IMR-90 (cell line): Measurements from ENCODE around the gene PDZD2. TPM values are rescaled to one million over a fixed set of nuclear protein-coding genes. Genes with fewer than 3 reads are reported as not detected.

Experiments
- ATAC-seq: fragments of 200-7000 bp; cut with Tn5 transposase; 2 replicates; pipeline ENCODE4 v1.9.1; 2020; ENCODE audit warnings: low read depth, mild to moderate bottlenecking, moderate library complexity
- BruUV-seq: library from RNA; stranded (reverse); fragments of 400-500 nt; replicated peaks from 2 replicates; lab custom pipeline; 2021; lab: Mats Ljungman, UMichigan
- CTCF ChIA-PET: fragments of 300-600 bp; formaldehyde crosslinking; extraction: SDS; loops from one replicate; lab custom pipeline; 2021; ENCODE audit warnings: antibody characterized with exemption; lab: Yijun Ruan, JAX
- POLR2A ChIA-PET: fragments of 300-600 bp; sonication (Branson Sonifier 250); formaldehyde crosslinking; loops from one replicate; lab custom pipeline; 2022; ENCODE audit warnings: antibody characterized with exemption; ENCODE audit not compliant: unreplicated experiment; lab: Charles Lee
- DNase-seq: peaks from one replicate; pipeline ENCODE4 v3.0.0; 2013
- H2AFZ ChIP-seq: replicated peaks from 2 replicates; pipeline ENCODE3; 2013; ENCODE audit warnings: low read length, mild to moderate bottlenecking; ENCODE audit not compliant: poor library complexity
- H2AK5ac ChIP-seq: 2 replicates; pipeline ENCODE4 v1.6.1; 2013; ENCODE audit warnings: low read depth, low read length, inconsistent platforms
- H2AK9ac ChIP-seq: replicated peaks from 2 replicates; pipeline ENCODE3; 2013; ENCODE audit warnings: mild to moderate bottlenecking, low read depth, low read length, moderate library complexity; ENCODE audit not compliant: poor library complexity
- H2BK120ac ChIP-seq: 2 replicates; pipeline ENCODE4 v1.6.1; 2013; ENCODE audit warnings: low read depth, low read length, inconsistent platforms
- H2BK15ac ChIP-seq: 3 replicates; pipeline ENCODE4 v1.6.1; 2013; ENCODE audit warnings: low read depth, low read length, inconsistent platforms
- H2BK20ac ChIP-seq: 2 replicates; pipeline ENCODE4 v1.6.1; 2013; ENCODE audit warnings: low read depth, mild to moderate bottlenecking, inconsistent platforms, low read length, moderate library complexity
- H2BK5ac ChIP-seq: 2 replicates; pipeline ENCODE4 v1.6.1; 2013; ENCODE audit warnings: mild to moderate bottlenecking, low read depth, low read length, inconsistent platforms; ENCODE audit not compliant: poor library complexity, severe bottlenecking
- H3K14ac ChIP-seq: replicated peaks from 2 replicates; pipeline ENCODE4 v1.6.1; 2013; ENCODE audit warnings: low read depth, low read length, inconsistent platforms
- H3K18ac ChIP-seq: 2 replicates; pipeline ENCODE4 v1.6.1; 2013; ENCODE audit warnings: low read depth, low read length, control low read depth
- H3K23ac ChIP-seq: 2 replicates; pipeline ENCODE4 v1.6.1; 2013; ENCODE audit warnings: low read depth, low read length, inconsistent platforms
- H3K27ac ChIP-seq: 2 replicates; pipeline ENCODE4 v1.5.1; 2013; ENCODE audit warnings: mild to moderate bottlenecking, control low read depth, low read length; ENCODE audit not compliant: insufficient read depth
- H3K27me3 ChIP-seq: 2 replicates; pipeline ENCODE4 v1.6.1; 2013; ENCODE audit warnings: low read length; ENCODE audit not compliant: control insufficient read depth, insufficient read depth
- H3K36me3 ChIP-seq: 2 replicates; pipeline ENCODE4 v1.6.1; 2013; ENCODE audit warnings: low read length, mixed read lengths; ENCODE audit not compliant: control insufficient read depth, insufficient read depth
- H3K4ac ChIP-seq: 2 replicates; pipeline ENCODE4 v1.6.1; 2013; ENCODE audit warnings: low read depth, low read length, inconsistent platforms
- H3K4me1 ChIP-seq: 2 replicates; pipeline ENCODE4 v1.6.1; 2013; ENCODE audit warnings: low read length, mixed read lengths; ENCODE audit not compliant: control insufficient read depth, insufficient read depth
- H3K4me2 ChIP-seq: 2 replicates; pipeline ENCODE4 v1.6.1; 2013; ENCODE audit warnings: low read depth, mild to moderate bottlenecking, control low read depth, low read length, moderate library complexity
- H3K4me3 ChIP-seq: 2 replicates; pipeline ENCODE4 v1.5.1; 2013; ENCODE audit warnings: low read depth, mild to moderate bottlenecking, control low read depth, low read length, moderate library complexity; ENCODE audit not compliant: insufficient read depth
- H3K56ac ChIP-seq: 2 replicates; pipeline ENCODE4 v1.6.1; 2013; ENCODE audit warnings: low read length, inconsistent platforms; ENCODE audit not compliant: insufficient read depth; ENCODE audit errors: extremely low read depth
- H3K79me1 ChIP-seq, 2 experiments: 2 replicates each; pipeline ENCODE4 v1.6.1; 2013; ENCODE audit warnings: low read length in 2 of 2, inconsistent platforms in 1 of 2, low read depth in 1 of 2
- H3K9ac ChIP-seq: 2 replicates; pipeline ENCODE4 v1.6.1; 2013; ENCODE audit warnings: low read depth, low read length, control low read depth
- H3K9me1 ChIP-seq: 2 replicates; pipeline ENCODE4 v1.6.1; 2013; ENCODE audit warnings: low read length, inconsistent platforms; ENCODE audit not compliant: insufficient read depth
- H3K9me3 ChIP-seq: 2 replicates; pipeline ENCODE4 v1.6.1; 2013; ENCODE audit warnings: low read length; ENCODE audit not compliant: control insufficient read depth, insufficient read depth
- H4K20me1 ChIP-seq: 2 replicates; pipeline ENCODE4 v1.6.1; 2013; ENCODE audit warnings: low read length, inconsistent platforms; ENCODE audit not compliant: insufficient read depth
- H4K5ac ChIP-seq: 2 replicates; pipeline ENCODE4 v1.6.1; 2013; ENCODE audit warnings: mild to moderate bottlenecking, low read depth, low read length, control low read depth
- H4K8ac ChIP-seq, 2 experiments: 2 replicates each; pipeline ENCODE4 v1.6.1; 2013; ENCODE audit warnings: low read depth in 2 of 2, low read length in 2 of 2, control low read depth in 1 of 2, inconsistent platforms in 1 of 2
- H4K91ac ChIP-seq: 2 replicates; pipeline ENCODE4 v1.6.1; 2013; ENCODE audit warnings: low read depth, low read length, inconsistent platforms; ENCODE audit not compliant: insufficient read depth
- BHLHE40 ChIP-seq: fragments of 150-350 bp; IDR thresholded peaks from 2 replicates; pipeline ENCODE4 v1.6.1; 2016; ENCODE audit warnings: mild to moderate bottlenecking, low read depth, low read length
- CEBPB ChIP-seq: IDR thresholded peaks from 2 replicates; pipeline ENCODE4 v1.6.1; 2012; ENCODE audit warnings: low read depth, low read length, improper control_type of control experiment
- CHD1 ChIP-seq: IDR thresholded peaks from 2 replicates; pipeline ENCODE4 v1.6.1; 2012; ENCODE audit warnings: low read depth, low read length, improper control_type of control experiment
- FOS ChIP-seq: fragments of 150-350 bp; IDR thresholded peaks from 2 replicates; pipeline ENCODE4 v1.6.1; 2016; ENCODE audit warnings: low read depth, low read length
- MAFK ChIP-seq: IDR thresholded peaks from 2 replicates; pipeline ENCODE4 v1.6.1; 2012; ENCODE audit warnings: low read depth, low read length, improper control_type of control experiment
- MAZ ChIP-seq: IDR thresholded peaks from 2 replicates; pipeline ENCODE4 v1.6.1; 2012; ENCODE audit warnings: low read depth, mild to moderate bottlenecking, low read length, improper control_type of control experiment, moderate library complexity, borderline replicate concordance
- MXI1 ChIP-seq: IDR thresholded peaks from 2 replicates; pipeline ENCODE4 v1.6.1; 2012; ENCODE audit warnings: low read depth, mild to moderate bottlenecking, low read length, moderate library complexity, borderline replicate concordance
- NFE2L2 ChIP-seq: fragments of 150-350 bp; IDR thresholded peaks from 2 replicates; pipeline ENCODE4 v1.6.1; 2016; ENCODE audit warnings: low read depth, mild to moderate bottlenecking, low read length
- POLR2A ChIP-seq: IDR thresholded peaks from 2 replicates; pipeline ENCODE4 v1.6.1; 2012; ENCODE audit warnings: mild to moderate bottlenecking, low read depth, low read length
- RAD21 ChIP-seq: IDR thresholded peaks from 2 replicates; pipeline ENCODE4 v1.6.1; 2012; ENCODE audit warnings: low read length, improper control_type of control experiment
- RCOR1 ChIP-seq: IDR thresholded peaks from 2 replicates; pipeline ENCODE4 v1.6.1; 2012; ENCODE audit warnings: mild to moderate bottlenecking, low read length, improper control_type of control experiment; ENCODE audit not compliant: insufficient replicate concordance
- RFX5 ChIP-seq: IDR thresholded peaks from 2 replicates; pipeline ENCODE4 v1.8.0; 2012; ENCODE audit warnings: low read depth, mild to moderate bottlenecking, low read length, moderate library complexity
- SMC3 ChIP-seq: fragments of 150-350 bp; IDR thresholded peaks from 2 replicates; pipeline ENCODE4 v1.6.1; 2016; ENCODE audit warnings: low read depth, mild to moderate bottlenecking, antibody characterized with exemption, low read length, moderate library complexity
- WGBS, 2 experiments: methylation state at CpG; one replicate each; pipeline versions ENCODE4 v1.1.5 to v1.1.7; 2013; ENCODE audit warnings: missing lambda C conversion rate in 2 of 2; ENCODE audit not compliant: insufficient read length in 1 of 2; ENCODE audit errors: extremely low coverage in 2 of 2; 5-methylcytosine and 5-hydroxymethylcytosine counted together
- dilution Hi-C: fragments of 300-500 bp; cut with HindIII; formaldehyde crosslinking; loops from one replicate; pipeline ENCODE4 v1.14.3; 2018; ENCODE audit warnings: low sequenced_read_pairs; ENCODE audit not compliant: unreplicated experiment
- in situ Hi-C: fragments of 300-500 bp; cut with MboI; formaldehyde crosslinking; loops from 3 replicates; pipeline ENCODE4 v1.14.3; 2019; ENCODE audit warnings: low sequenced_read_pairs, inconsistent platforms, mixed read lengths
- intact Hi-C: fragments of 100-400 bp; cut with micrococcal nuclease; formaldehyde crosslinking; loops from 2 replicates; pipeline ENCODE4 v1.10.0; 2022
- polyA plus RNA-seq, 3 experiments: library from polyadenylated mRNA; depleted of rRNA; stranded (reverse); fragments of >200 nt; gene quantifications; 2 replicates each; pipeline ENCODE4 v1.2.3, GENCODE V29; 2012; ENCODE audit warnings: low replicate concordance in 1 of 3
- total RNA-seq: library from RNA; depleted of rRNA; stranded (reverse); fragments of >200 nt; gene quantifications from 2 replicates; pipeline ENCODE4 v1.2.3, GENCODE V29; 2012
- TF ChIP-seq, protein P1 (sequence below): fragments of 150-350 bp; IDR thresholded peaks from 2 replicates; pipeline ENCODE4 v1.6.1; 2017; ENCODE audit warnings: mild to moderate bottlenecking, antibody characterized with exemption, low read length, low read depth
- TF ChIP-seq, protein P2 (sequence below): conservative IDR thresholded peaks from 2 replicates; pipeline ENCODE4 v1.5.1; 2012; ENCODE audit warnings: mild to moderate bottlenecking, low read depth, low read length, improper control_type of control experiment
- TF ChIP-seq, protein P3 (sequence below): fragments of 150-350 bp; IDR thresholded peaks from 2 replicates; pipeline ENCODE4 v1.6.1; 2016; ENCODE audit warnings: low read depth, mild to moderate bottlenecking, low read length, moderate library complexity, borderline replicate concordance

Gene PDZD2
- total and polyA plus RNA-seq, 2 of the 4 experiments (the other 2 are of a cell fraction): under 0.01 to 0.02 TPM

DNA sequence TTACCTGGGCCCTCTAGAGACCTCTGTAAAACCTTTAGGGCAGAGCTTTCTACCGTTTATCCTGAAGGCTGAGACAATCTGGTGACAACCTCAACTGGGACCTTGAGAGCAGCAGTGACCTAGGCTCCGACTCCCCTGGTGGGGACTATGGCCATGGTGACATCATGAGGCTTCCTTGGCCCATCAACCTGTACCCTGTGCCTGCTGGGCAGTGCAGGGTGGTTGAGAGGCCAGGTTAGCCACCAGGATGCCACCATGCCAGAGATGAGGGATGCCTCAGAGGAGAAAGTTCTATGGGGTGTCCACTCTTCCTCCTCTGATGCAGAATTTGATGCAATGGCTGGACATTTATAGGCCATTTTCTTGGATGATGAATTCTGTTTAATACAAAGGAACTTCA lies 194.8 kb downstream of the PDZD2 start:
- no peak overlapping the region for H2AK9ac ChIP-seq
- H3K23ac ChIP-seq: no peak overlapping the region
- no peak overlapping the region for H3K4me2 ChIP-seq
- WGBS, 2 experiments: no CpG with 5 or more reads among the region's 2 CpGs
- H3K9me3 ChIP-seq: 0 out of 2 replicates have a peak, but pooled peaks cover 2% of the 10 kb centered on the region
- H3K79me1 ChIP-seq: no peaks in the 10 kb centered on the region
- no peak overlapping the region for H2BK20ac ChIP-seq
- H2AFZ ChIP-seq: no peak overlapping the region
- peaks cover 16% of the 10 kb centered on the region for H3K27me3 ChIP-seq
- no peak overlapping the region for H3K9ac ChIP-seq
- no peak overlapping the region for H3K4me3 ChIP-seq
- H4K8ac ChIP-seq: no peak overlapping the region
- H4K20me1 ChIP-seq: no peaks in the 10 kb centered on the region
- in situ Hi-C loops: loop anchor here (10.0 kb wide), 1 partner anchor 241 kb away; no protein-coding TSS in a partner anchor
- BruUV-seq: no TSS peak
- no peak overlapping the region for H2BK120ac ChIP-seq
- dilution Hi-C loops: loop anchor here (25.0 kb wide), 1 partner anchor 229 kb away; no protein-coding TSS in a partner anchor
- H4K5ac ChIP-seq: no peak overlapping the region
- H3K18ac ChIP-seq: no peak overlapping the region
- CTCF ChIA-PET: no interaction called here
- ATAC-seq (no peak), DNase-seq (no peak)
- no peak overlapping the region for H4K91ac ChIP-seq
- H3K36me3 ChIP-seq: no peaks in the 10 kb centered on the region
- no peak overlapping the region for H3K14ac ChIP-seq
- POLR2A ChIA-PET: no interaction called here
- H3K4me1 ChIP-seq: no peaks in the 10 kb centered on the region
- H2BK5ac ChIP-seq: no peak overlapping the region
- no peak overlapping the region for H2BK15ac ChIP-seq
- no peak overlapping the region for H2AK5ac ChIP-seq
- TF ChIP-seq MAZ: no peak
- TF ChIP-seq, protein P1, sequence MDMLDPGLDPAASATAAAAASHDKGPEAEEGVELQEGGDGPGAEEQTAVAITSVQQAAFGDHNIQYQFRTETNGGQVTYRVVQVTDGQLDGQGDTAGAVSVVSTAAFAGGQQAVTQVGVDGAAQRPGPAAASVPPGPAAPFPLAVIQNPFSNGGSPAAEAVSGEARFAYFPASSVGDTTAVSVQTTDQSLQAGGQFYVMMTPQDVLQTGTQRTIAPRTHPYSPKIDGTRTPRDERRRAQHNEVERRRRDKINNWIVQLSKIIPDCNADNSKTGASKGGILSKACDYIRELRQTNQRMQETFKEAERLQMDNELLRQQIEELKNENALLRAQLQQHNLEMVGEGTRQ: no peak
- TF ChIP-seq, protein P2, sequence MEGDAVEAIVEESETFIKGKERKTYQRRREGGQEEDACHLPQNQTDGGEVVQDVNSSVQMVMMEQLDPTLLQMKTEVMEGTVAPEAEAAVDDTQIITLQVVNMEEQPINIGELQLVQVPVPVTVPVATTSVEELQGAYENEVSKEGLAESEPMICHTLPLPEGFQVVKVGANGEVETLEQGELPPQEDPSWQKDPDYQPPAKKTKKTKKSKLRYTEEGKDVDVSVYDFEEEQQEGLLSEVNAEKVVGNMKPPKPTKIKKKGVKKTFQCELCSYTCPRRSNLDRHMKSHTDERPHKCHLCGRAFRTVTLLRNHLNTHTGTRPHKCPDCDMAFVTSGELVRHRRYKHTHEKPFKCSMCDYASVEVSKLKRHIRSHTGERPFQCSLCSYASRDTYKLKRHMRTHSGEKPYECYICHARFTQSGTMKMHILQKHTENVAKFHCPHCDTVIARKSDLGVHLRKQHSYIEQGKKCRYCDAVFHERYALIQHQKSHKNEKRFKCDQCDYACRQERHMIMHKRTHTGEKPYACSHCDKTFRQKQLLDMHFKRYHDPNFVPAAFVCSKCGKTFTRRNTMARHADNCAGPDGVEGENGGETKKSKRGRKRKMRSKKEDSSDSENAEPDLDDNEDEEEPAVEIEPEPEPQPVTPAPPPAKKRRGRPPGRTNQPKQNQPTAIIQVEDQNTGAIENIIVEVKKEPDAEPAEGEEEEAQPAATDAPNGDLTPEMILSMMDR: no peak
- no peak for TF ChIP-seq MXI1
- TF ChIP-seq MAFK: no peak
- TF ChIP-seq RCOR1: no peak
- no peak for TF ChIP-seq SMC3
- TF ChIP-seq RAD21: no peak
- no peak for TF ChIP-seq RFX5
- no peak for TF ChIP-seq FOS
- TF ChIP-seq, protein P3, sequence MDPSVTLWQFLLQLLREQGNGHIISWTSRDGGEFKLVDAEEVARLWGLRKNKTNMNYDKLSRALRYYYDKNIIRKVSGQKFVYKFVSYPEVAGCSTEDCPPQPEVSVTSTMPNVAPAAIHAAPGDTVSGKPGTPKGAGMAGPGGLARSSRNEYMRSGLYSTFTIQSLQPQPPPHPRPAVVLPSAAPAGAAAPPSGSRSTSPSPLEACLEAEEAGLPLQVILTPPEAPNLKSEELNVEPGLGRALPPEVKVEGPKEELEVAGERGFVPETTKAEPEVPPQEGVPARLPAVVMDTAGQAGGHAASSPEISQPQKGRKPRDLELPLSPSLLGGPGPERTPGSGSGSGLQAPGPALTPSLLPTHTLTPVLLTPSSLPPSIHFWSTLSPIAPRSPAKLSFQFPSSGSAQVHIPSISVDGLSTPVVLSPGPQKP: no peak
- no peak for TF ChIP-seq CEBPB
- no peak for TF ChIP-seq POLR2A
- no peak for TF ChIP-seq CHD1
- TF ChIP-seq BHLHE40: no peak
- TF ChIP-seq NFE2L2: no peak
- no peak overlapping the region for H3K4ac ChIP-seq
- H3K9me1 ChIP-seq: no peaks in the 10 kb centered on the region; the same call in 1 of the 2 replicates
- H3K27ac ChIP-seq: no peak overlapping the region
- intact Hi-C loops: no loop called here
- H3K56ac ChIP-seq: no peak overlapping the region
